Chondrocyte (in vitro differentiated cells): ENCODE measurements around the gene ARHGEF7. TPM values are rescaled to one million over a fixed set of nuclear protein-coding genes. Genes with fewer than 3 reads are reported as not detected.
A peak's percentile ranks its signal among the peaks of the same experiment; 100 is the strongest.

Source experiments
- DNase-seq: peaks from one replicate; pipeline ENCODE4 v3.0.0; 2021; ENCODE audit warnings: mixed read lengths, low spot score
- H3K27ac Mint-ChIP-seq: one replicate; pipeline ENCODE4 v1.8.0; 2021; ENCODE audit warnings: mild to moderate bottlenecking, moderate library complexity, mixed read lengths; ENCODE audit not compliant: unreplicated experiment
- H3K27me3 Mint-ChIP-seq: 2 replicates; pipeline ENCODE4 v1.8.0; 2021; ENCODE audit warnings: low read depth, mixed read lengths
- H3K36me3 Mint-ChIP-seq: 2 replicates; pipeline ENCODE4 v1.8.0; 2021; ENCODE audit warnings: low read depth, mixed read lengths
- H3K4me1 Mint-ChIP-seq: 2 replicates; pipeline ENCODE4 v1.8.0; 2021; ENCODE audit warnings: low read depth, mild to moderate bottlenecking, mixed read lengths
- H3K4me3 Mint-ChIP-seq: one replicate; pipeline ENCODE4 v1.8.0; 2021; ENCODE audit warnings: mild to moderate bottlenecking, moderate library complexity, mixed read lengths; ENCODE audit not compliant: unreplicated experiment
- H3K9me3 Mint-ChIP-seq: 2 replicates; pipeline ENCODE4 v1.8.0; 2021; ENCODE audit warnings: low read depth, mixed read lengths
- CTCF ChIP-seq: fragments of 200-600 bp; sonication (generic); IDR thresholded peaks from 2 replicates; pipeline ENCODE4 v1.5.0; 2021; ENCODE audit warnings: antibody characterized with exemption, mild to moderate bottlenecking, moderate library complexity
- total RNA-seq: library from RNA; stranded (reverse); gene quantifications from 3 replicates; pipeline ENCODE4 v1.2.1, GENCODE V29; 2021

Gene ARHGEF7
- total RNA-seq, 1 donor from 2014 or later, result 137 TPM

GRCh38 chr13:111281751-111282311, 166.7 kb downstream of the ARHGEF7 start:
- Mint-ChIP-seq H3K36me3 (peaks cover 35% of the 10 kb centered on the region), H3K4me1 (peaks cover 54% of the 10 kb centered on the region), H3K27ac (peak overlapping the region; percentile 99), H3K4me3 (peak overlapping the region; percentile 36), H3K9me3 (no peaks in the 10 kb centered on the region), H3K27me3 (no peaks in the 10 kb centered on the region)
- no peak for TF ChIP-seq CTCF
- no peak for DNase-seq

- peaks cover 54% of the 10 kb centered on the region for H3K4me1 Mint-ChIP-seq
- peaks cover 41% of the 10 kb centered on the region for H3K36me3 Mint-ChIP-seq
- no peaks in the 10 kb centered on the region for H3K9me3 Mint-ChIP-seq
- H3K27ac Mint-ChIP-seq, result peak overlapping the region; percentile 99
- DNase-seq, result no peak
- no peak overlapping the region for H3K4me3 Mint-ChIP-seq
- no peaks in the 10 kb centered on the region for H3K27me3 Mint-ChIP-seq
- no peak for TF ChIP-seq CTCF
These were observed 167.3 kb downstream of the ARHGEF7 start for GRCh38 chr13:111282425-111282824.

GRCh38 chr13:111282997-111283396, 167.9 kb downstream of the ARHGEF7 start:
- Mint-ChIP-seq H3K27ac (peak overlapping the region; percentile 99), H3K36me3 (peaks cover 40% of the 10 kb centered on the region), H3K9me3 (no peaks in the 10 kb centered on the region), H3K4me1 (peaks cover 54% of the 10 kb centered on the region), H3K4me3 (no peak overlapping the region), H3K27me3 (no peaks in the 10 kb centered on the region)
- TF ChIP-seq CTCF, result no peak
- no peak for DNase-seq

- no peaks in the 10 kb centered on the region for H3K27me3 Mint-ChIP-seq
- H3K4me3 Mint-ChIP-seq, result no peak overlapping the region
- H3K9me3 Mint-ChIP-seq, result no peaks in the 10 kb centered on the region
- no peak for TF ChIP-seq CTCF
- peaks cover 35% of the 10 kb centered on the region for H3K36me3 Mint-ChIP-seq
- no peak for DNase-seq
- H3K4me1 Mint-ChIP-seq, result peaks cover 54% of the 10 kb centered on the region
- peak overlapping the region; percentile 52 for H3K27ac Mint-ChIP-seq
These were observed 168.3 kb downstream of the ARHGEF7 start for GRCh38 chr13:111283457-111283856.

- H3K36me3 Mint-ChIP-seq, result peaks cover 33% of the 10 kb centered on the region
- no peak overlapping the region for H3K4me3 Mint-ChIP-seq
- no peaks in the 10 kb centered on the region for H3K27me3 Mint-ChIP-seq
- no peaks in the 10 kb centered on the region for H3K9me3 Mint-ChIP-seq
- peaks cover 52% of the 10 kb centered on the region for H3K4me1 Mint-ChIP-seq
- no peak for DNase-seq
- H3K27ac Mint-ChIP-seq, result peak overlapping the region; percentile 52
- no peak for TF ChIP-seq CTCF
These were observed 168.9 kb downstream of the ARHGEF7 start for GRCh38 chr13:111283991-111284390.
